NCI-H146 treated with DMSO at 0.1 percent for 48 hours (cell line): ENCODE results near the gene CD82.
"Not testable (repeated sequence)": the region's sequence is repeated elsewhere in the genome, so short reads cannot be mapped to it uniquely, and the experiment has no call there.

Source experiments
- DNase-seq: peaks from one replicate; lab custom pipeline; 2025; ENCODE audit not compliant: unreplicated experiment; lab: John Stamatoyannopoulos, UW

The CD82 gene

GRCh38 chr11:44658506-44658850, 93.0 kb downstream of the CD82 start:
- DNase-seq: peak; percentile 7

GRCh38 chr11:44659641-44660040, 94.2 kb downstream of the CD82 start:
- DNase-seq: no peak

GRCh38 chr11:44660535-44660934, 95.1 kb downstream of the CD82 start:
- DNase-seq: not testable (repeated sequence)

GRCh38 chr11:44661311-44661717, 95.9 kb downstream of the CD82 start:
- no peak for DNase-seq
